Measurements from ENCODE around the gene ASB8. TPM values are rescaled to one million over a fixed set of nuclear protein-coding genes. Genes with fewer than 3 reads are reported as not detected.

Gene ASB8
- total RNA-seq, 1 donor from 2014 or later, result 21.7 TPM

DNA sequence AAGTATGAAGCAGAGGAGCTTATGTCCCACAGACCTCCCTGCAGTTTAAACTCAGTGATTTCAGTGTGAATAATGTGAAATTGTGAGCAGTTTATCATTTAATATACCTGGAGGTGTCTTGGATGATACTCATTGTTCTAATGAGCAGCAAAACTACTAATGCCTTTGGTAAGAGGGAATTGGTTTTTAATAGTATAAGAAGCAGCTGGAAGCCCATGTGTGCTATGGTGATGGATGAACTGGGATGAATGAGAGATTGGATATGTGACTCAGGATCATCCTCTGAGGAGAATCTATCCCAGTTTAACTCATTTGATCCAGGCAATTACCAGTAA, 19.1 kb upstream of the ASB8 start:
- Mint-ChIP-seq H3K9me3 (no peaks in the 10 kb centered on the region), H3K4me3 (no peak overlapping the region), H3K27me3 (ENCODE audit: low read depth) (peaks cover 23% of the 10 kb centered on the region), H3K36me3 (ENCODE audit: low read depth) (no peaks in the 10 kb centered on the region), H3K27ac (ENCODE audit: unreplicated experiment) (no peak overlapping the region), H3K4me1 (peaks cover 10% of the 10 kb centered on the region)
- TF ChIP-seq, protein P1, sequence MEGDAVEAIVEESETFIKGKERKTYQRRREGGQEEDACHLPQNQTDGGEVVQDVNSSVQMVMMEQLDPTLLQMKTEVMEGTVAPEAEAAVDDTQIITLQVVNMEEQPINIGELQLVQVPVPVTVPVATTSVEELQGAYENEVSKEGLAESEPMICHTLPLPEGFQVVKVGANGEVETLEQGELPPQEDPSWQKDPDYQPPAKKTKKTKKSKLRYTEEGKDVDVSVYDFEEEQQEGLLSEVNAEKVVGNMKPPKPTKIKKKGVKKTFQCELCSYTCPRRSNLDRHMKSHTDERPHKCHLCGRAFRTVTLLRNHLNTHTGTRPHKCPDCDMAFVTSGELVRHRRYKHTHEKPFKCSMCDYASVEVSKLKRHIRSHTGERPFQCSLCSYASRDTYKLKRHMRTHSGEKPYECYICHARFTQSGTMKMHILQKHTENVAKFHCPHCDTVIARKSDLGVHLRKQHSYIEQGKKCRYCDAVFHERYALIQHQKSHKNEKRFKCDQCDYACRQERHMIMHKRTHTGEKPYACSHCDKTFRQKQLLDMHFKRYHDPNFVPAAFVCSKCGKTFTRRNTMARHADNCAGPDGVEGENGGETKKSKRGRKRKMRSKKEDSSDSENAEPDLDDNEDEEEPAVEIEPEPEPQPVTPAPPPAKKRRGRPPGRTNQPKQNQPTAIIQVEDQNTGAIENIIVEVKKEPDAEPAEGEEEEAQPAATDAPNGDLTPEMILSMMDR (conservative IDR thresholded peaks at IDR 0.05), result no peak
- DNase-seq (ENCODE audit: low read depth, low spot score), result no peak

DNA sequence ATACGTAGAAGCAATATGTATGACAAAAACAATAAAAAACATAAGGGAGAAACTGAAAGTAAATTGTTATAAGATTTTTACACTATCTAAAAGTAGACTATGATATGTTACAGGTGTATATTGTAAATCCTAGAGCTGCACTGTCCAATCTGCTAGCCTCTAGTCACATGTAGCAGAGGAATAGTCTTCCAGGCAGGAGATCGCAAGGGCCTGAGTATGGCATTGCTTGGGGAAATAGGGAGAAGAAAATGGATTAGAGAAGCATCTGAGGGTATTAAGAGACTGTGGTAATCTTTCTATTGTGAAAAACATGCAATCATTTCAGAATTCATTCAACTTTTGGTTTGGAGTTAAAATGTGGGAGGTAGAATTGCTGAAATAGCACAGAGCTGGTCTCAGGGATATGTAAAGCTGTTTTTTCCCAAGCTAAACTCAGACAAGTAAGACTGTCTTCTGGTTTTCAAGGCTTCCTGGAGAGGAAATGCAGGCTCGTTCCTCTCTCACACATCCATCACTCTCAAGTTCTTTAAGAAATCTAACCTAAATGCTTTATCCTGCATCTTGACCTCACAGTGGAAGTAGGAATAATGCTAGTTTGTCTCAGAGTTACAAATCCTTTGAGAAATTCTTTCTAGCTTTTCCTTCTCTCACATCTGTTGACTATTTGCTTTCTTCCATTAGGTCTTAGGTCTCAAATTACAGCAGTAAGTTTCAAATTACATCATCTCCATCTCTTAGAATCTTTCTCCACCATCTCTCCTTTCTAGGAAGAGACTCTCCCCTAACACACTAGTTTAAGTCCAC, 18.5 kb upstream of the ASB8 start:
- TF ChIP-seq, protein P1 (conservative IDR thresholded peaks at IDR 0.05), result no peak
- Mint-ChIP-seq H3K4me1 (peaks cover 10% of the 10 kb centered on the region), H3K27ac (ENCODE audit: unreplicated experiment) (no peak overlapping the region), H3K27me3 (ENCODE audit: low read depth) (peaks cover 18% of the 10 kb centered on the region), H3K36me3 (ENCODE audit: low read depth) (no peaks in the 10 kb centered on the region), H3K9me3 (no peaks in the 10 kb centered on the region), H3K4me3 (no peak overlapping the region)
- DNase-seq (ENCODE audit: low read depth, low spot score), result no peak

DNA sequence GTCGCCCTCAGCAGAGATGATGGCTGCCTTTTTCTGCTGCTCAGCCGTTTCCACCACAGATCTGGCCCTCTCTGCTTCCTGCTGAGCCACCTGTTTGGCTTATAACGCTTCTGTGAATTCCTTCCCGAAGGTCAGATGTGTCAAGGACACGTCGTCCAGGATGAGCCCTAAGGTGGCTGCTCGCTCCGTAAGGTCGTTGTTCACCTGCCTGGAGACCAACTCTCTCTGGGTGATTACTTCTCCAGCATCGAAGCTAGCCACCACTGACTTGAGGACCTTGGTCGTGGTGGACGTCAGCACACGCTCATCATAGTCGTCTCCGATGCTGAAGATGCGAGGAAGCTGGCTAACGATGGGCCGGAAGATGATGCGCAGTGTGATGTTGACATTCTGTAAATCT, 11.7 kb upstream of the ASB8 start:
- Mint-ChIP-seq H3K27me3 (ENCODE audit: low read depth) (no peaks in the 10 kb centered on the region), H3K27ac (ENCODE audit: unreplicated experiment) (no peak overlapping the region), H3K4me1 (peaks cover 7% of the 10 kb centered on the region), H3K4me3 (no peak overlapping the region), H3K36me3 (ENCODE audit: low read depth) (no peaks in the 10 kb centered on the region), H3K9me3 (no peaks in the 10 kb centered on the region)
- TF ChIP-seq, protein P1 (conservative IDR thresholded peaks at IDR 0.05), result no peak
- DNase-seq (ENCODE audit: low read depth, low spot score), result no peak

DNA sequence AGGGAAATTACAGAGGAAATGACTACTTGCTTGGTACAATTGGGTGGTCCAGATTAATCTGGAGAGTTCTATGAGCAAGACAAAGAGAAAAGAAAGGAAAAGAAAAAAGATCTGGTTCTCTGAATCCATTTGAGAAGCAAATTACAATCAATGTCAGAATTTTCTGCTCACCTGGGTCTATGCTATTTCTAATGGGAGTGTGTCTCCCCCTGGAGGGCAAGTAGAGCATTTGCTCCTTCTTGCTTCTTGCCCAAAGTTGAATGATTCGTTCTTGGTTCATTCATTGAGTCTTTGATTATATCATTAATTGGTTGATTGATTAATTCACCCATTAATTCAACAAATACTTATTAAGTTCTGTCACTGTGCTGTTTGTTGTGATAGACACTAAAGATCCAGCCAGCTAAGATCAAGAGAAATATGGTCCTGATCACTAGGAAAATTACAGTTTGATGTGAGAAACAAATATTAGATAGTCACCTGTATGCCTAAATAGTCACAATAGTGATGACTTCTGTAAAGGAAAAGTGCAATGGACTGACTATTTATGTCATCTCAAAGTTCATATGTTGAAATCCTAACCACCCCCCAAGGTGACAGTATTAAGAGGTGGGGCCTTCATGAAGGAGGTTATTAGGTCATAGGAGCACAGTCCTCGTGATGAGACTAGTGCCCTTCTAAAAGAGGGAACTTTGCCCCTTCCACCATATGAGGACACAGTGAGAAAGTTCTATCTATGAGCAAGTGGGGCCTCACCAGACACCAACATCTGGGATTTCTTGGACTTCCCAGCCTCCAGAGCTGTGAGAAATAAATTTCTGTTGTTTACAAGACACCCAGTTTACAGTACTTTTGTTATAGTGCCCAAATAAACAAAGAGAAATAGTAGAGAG, 8.0 kb upstream of the ASB8 start:
- peak overlapping the region; percentile 36 for H3K27ac Mint-ChIP-seq (ENCODE audit: unreplicated experiment)
- no peaks in the 10 kb centered on the region for H3K36me3 Mint-ChIP-seq (ENCODE audit: low read depth)
- peaks cover 12% of the 10 kb centered on the region for H3K4me1 Mint-ChIP-seq
- TF ChIP-seq, protein P1 (conservative IDR thresholded peaks at IDR 0.05), result peak; percentile 98
- peak; percentile 52 for DNase-seq (ENCODE audit: low read depth, low spot score)
- H3K9me3 Mint-ChIP-seq, result no peaks in the 10 kb centered on the region
- no peak overlapping the region for H3K4me3 Mint-ChIP-seq
- H3K27me3 Mint-ChIP-seq (ENCODE audit: low read depth), result no peaks in the 10 kb centered on the region

DNA sequence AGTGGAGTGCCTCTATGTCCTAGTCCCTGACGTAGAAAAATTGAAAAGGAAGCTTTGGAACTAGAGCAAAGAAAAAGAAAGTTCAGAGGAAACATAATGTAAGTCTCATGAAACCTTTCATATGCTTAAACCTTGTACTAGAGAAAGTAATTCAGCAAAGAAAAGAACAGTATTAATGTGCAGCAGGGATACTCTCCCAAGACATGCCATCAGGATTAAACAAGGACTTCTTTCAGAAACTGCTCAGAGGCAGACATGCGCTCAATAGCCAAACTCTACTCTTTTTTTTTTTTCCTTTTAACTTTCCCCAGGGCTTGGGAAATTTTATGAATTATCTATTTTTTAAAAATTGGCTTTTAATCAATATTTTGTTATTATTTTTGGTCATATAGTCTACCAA, 7.1 kb upstream of the ASB8 start:
- no peak overlapping the region for H3K4me3 Mint-ChIP-seq

More for the DNA sequence above, 7.1 kb upstream of the ASB8 start:
- TF ChIP-seq, protein P1 (conservative IDR thresholded peaks at IDR 0.05), result no peak
- H3K27ac Mint-ChIP-seq (ENCODE audit: unreplicated experiment), result no peak overlapping the region
- no peak for DNase-seq (ENCODE audit: low read depth, low spot score)
- no peaks in the 10 kb centered on the region for H3K36me3 Mint-ChIP-seq (ENCODE audit: low read depth)
- H3K9me3 Mint-ChIP-seq, result no peaks in the 10 kb centered on the region
- peaks cover 12% of the 10 kb centered on the region for H3K4me1 Mint-ChIP-seq
- no peaks in the 10 kb centered on the region for H3K27me3 Mint-ChIP-seq (ENCODE audit: low read depth)
